Activated CD8-positive, alpha-beta T cell treated with anti-CD3 and anti-CD28 coated beads for 36 hours (primary cell): ENCODE data around the gene CRYZ. TPM values are rescaled to one million over a fixed set of nuclear protein-coding genes. Genes with fewer than 3 reads are reported as not detected.

ENCODE experiments used
- ATAC-seq: fragments of 200-7000 bp; cut with Tn5 transposase; one replicate; pipeline ENCODE4 v1.10.0; 2021; ENCODE audit warnings: mild to moderate bottlenecking, moderate library complexity
- CTCF ChIA-PET: fragments of 350-600 bp; sonication (Branson Sonifier 250); formaldehyde crosslinking; loops from one replicate; lab custom pipeline; 2021; ENCODE audit warnings: antibody characterized with exemption; lab: Charles Lee
- POLR2A ChIA-PET: fragments of 350-600 bp; sonication (Branson Sonifier 250); formaldehyde crosslinking; loops from one replicate; lab custom pipeline; 2021; ENCODE audit warnings: antibody characterized with exemption; lab: Charles Lee
- DNase-seq: peaks from one replicate; pipeline ENCODE4 v3.0.0-alpha.2; 2020
- H3K27ac Mint-ChIP-seq: one replicate; pipeline ENCODE4 v1.8.0; 2021; ENCODE audit warnings: mild to moderate bottlenecking, mixed read lengths
- H3K27me3 Mint-ChIP-seq: one replicate; pipeline ENCODE4 v1.8.0; 2021; ENCODE audit warnings: mixed read lengths
- H3K36me3 Mint-ChIP-seq: one replicate; pipeline ENCODE4 v1.8.0; 2021; ENCODE audit warnings: low read depth, mixed read lengths
- H3K4me1 Mint-ChIP-seq: one replicate; pipeline ENCODE4 v1.8.0; 2021; ENCODE audit warnings: low read depth, mixed read lengths
- H3K4me3 Mint-ChIP-seq: one replicate; pipeline ENCODE4 v1.8.0; 2021; ENCODE audit warnings: mild to moderate bottlenecking, moderate library complexity, mixed read lengths
- H3K9me3 Mint-ChIP-seq: one replicate; pipeline ENCODE4 v1.8.0; 2021; ENCODE audit warnings: mixed read lengths
- CTCF ChIP-seq: fragments of 200-600 bp; IDR thresholded peaks from one replicate; pipeline ENCODE4 v1.8.0; 2022; ENCODE audit warnings: antibody characterized with exemption, mild to moderate bottlenecking
- intact Hi-C: fragments of 100-400 bp; cut with micrococcal nuclease; formaldehyde crosslinking; loops from one replicate; pipeline ENCODE4 v1.10.0; 2022
- total RNA-seq, 2 experiments: library from RNA; stranded (reverse); gene quantifications; one replicate each; pipeline ENCODE4 v1.2.3, GENCODE V29; 2021

CRYZ gene
- total RNA-seq, 2 experiments from 2014 or later: 6.0 to 7.5 TPM

- Mint-ChIP-seq H3K36me3 (peaks cover 7% of the 10 kb centered on the region), H3K27ac (no peak overlapping the region), H3K27me3 (no peaks in the 10 kb centered on the region), H3K4me1 (no peaks in the 10 kb centered on the region), H3K4me3 (no peak overlapping the region), H3K9me3 (no peaks in the 10 kb centered on the region)
- intact Hi-C loops: no loop called here
- no peak for TF ChIP-seq CTCF
- POLR2A ChIA-PET: no interaction called here
- CTCF ChIA-PET: interaction anchor here (2.8 kb wide), 1 partner anchor 27 kb away, joined by 9 read pairs; no protein-coding TSS in a partner anchor
- DNase-seq (no peak), ATAC-seq (no peak)
These were observed 16.0 kb downstream of the CRYZ start for GRCh38 chr1:74716822-74717221.

- intact Hi-C loops: no loop called here
- Mint-ChIP-seq H3K9me3 (no peaks in the 10 kb centered on the region), H3K27ac (no peak overlapping the region), H3K4me1 (no peaks in the 10 kb centered on the region), H3K4me3 (no peak overlapping the region), H3K27me3 (no peaks in the 10 kb centered on the region), H3K36me3 (peaks cover 2% of the 10 kb centered on the region)
- ChIA-PET POLR2A (no interaction called here), CTCF (interaction anchor here (2.8 kb wide), 1 partner anchor 26 kb away, joined by 9 read pairs; no protein-coding TSS in a partner anchor)
- DNase-seq (no peak), ATAC-seq (no peak)
- no peak for TF ChIP-seq CTCF
These were observed 17.0 kb downstream of the CRYZ start for GRCh38 chr1:74715806-74716205.

- Mint-ChIP-seq H3K27me3 (no peaks in the 10 kb centered on the region), H3K9me3 (no peaks in the 10 kb centered on the region), H3K4me3 (no peak overlapping the region), H3K27ac (no peak overlapping the region), H3K36me3 (no peaks in the 10 kb centered on the region), H3K4me1 (no peaks in the 10 kb centered on the region)
- POLR2A ChIA-PET: no interaction called here
- CTCF ChIA-PET: interaction anchor here (1.0 to 2.8 kb wide), 2 partner anchors 18 to 25 kb away, joined by 4 to 9 read pairs; no protein-coding TSS in a partner anchor
- ATAC-seq (no peak), DNase-seq (no peak)
- intact Hi-C loops: no loop called here
- TF ChIP-seq CTCF: no peak
These were observed 17.7 kb downstream of the CRYZ start for GRCh38 chr1:74715236-74715502.

- no peaks in the 10 kb centered on the region for H3K36me3 Mint-ChIP-seq
- H3K27ac Mint-ChIP-seq: no peak overlapping the region
- intact Hi-C loops: no loop called here
- ChIA-PET POLR2A (no interaction called here), CTCF (interaction anchor here (1.0 to 2.8 kb wide), 2 partner anchors 19 to 25 kb away, joined by 4 to 9 read pairs; no protein-coding TSS in a partner anchor)
- no peaks in the 10 kb centered on the region for H3K9me3 Mint-ChIP-seq
- H3K4me3 Mint-ChIP-seq: no peak overlapping the region
- H3K27me3 Mint-ChIP-seq: no peaks in the 10 kb centered on the region
- no peaks in the 10 kb centered on the region for H3K4me1 Mint-ChIP-seq
- ATAC-seq: no peak
- TF ChIP-seq CTCF: no peak
- no peak for DNase-seq
These were observed 18.2 kb downstream of the CRYZ start for GRCh38 chr1:74714429-74715235.

- DNase-seq: no peak
- Mint-ChIP-seq H3K4me1 (no peaks in the 10 kb centered on the region), H3K9me3 (no peaks in the 10 kb centered on the region), H3K27ac (no peak overlapping the region), H3K36me3 (peaks cover 3% of the 10 kb centered on the region), H3K4me3 (no peak overlapping the region), H3K27me3 (no peaks in the 10 kb centered on the region)
- no peak for TF ChIP-seq CTCF
- ChIA-PET CTCF (interaction anchor here (1.2 to 2.8 kb wide), 2 partner anchors 24 kb away, joined by 7 to 9 read pairs; no protein-coding TSS in a partner anchor), POLR2A (no interaction called here)
- intact Hi-C loops: no loop called here
- no peak for ATAC-seq
These were observed 19.0 kb downstream of the CRYZ start for GRCh38 chr1:74713849-74714248.
